Measurements from ENCODE around the gene MTHFR.

DNA sequence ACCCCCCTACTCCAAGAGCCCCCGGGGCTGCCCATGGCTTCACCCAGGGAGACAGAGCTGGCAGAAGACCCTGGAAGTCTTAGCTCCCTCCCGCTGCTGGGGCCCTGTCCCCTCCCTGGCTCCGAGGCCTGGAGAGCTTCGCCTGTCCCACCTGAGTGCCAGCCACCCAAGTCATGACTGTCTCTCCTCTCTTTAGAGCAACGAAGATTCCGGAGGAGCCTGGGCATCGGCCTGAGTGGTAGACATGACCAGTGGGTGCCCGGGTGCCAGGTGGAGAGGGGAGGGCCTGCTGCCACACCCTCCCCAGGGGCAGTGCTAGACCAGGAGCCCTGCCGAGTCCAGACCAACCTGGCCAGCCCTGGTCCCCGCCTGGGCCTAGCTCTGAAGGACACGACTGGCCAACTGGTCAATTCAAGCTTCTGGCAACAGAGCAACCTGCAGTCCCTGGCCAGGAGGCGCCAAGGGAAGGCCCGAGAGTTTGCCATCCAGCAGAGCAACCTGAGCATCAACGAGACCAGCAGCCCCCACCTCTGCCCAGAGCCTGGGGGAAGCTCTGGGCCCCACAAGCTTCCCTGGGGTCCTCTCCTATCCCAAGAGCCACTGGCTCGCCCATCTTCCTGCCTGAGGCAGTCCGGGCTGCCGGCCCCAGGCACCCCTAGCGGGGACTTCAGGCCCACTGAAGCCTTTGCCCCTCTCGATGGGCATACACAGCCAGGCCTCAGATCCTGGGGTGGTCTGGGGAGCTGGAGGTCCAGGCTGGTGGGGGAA is 39.9 kb downstream of the MTHFR start:
- TF ChIP-seq POLR2A (IDR thresholded peaks at IDR 0.05) (no peak), POLR2AphosphoS5 (IDR thresholded peaks at IDR 0.05) (no peak)
- TF ChIP-seq, protein P1, sequence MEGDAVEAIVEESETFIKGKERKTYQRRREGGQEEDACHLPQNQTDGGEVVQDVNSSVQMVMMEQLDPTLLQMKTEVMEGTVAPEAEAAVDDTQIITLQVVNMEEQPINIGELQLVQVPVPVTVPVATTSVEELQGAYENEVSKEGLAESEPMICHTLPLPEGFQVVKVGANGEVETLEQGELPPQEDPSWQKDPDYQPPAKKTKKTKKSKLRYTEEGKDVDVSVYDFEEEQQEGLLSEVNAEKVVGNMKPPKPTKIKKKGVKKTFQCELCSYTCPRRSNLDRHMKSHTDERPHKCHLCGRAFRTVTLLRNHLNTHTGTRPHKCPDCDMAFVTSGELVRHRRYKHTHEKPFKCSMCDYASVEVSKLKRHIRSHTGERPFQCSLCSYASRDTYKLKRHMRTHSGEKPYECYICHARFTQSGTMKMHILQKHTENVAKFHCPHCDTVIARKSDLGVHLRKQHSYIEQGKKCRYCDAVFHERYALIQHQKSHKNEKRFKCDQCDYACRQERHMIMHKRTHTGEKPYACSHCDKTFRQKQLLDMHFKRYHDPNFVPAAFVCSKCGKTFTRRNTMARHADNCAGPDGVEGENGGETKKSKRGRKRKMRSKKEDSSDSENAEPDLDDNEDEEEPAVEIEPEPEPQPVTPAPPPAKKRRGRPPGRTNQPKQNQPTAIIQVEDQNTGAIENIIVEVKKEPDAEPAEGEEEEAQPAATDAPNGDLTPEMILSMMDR (IDR thresholded peaks at IDR 0.05): no peak

All from suprapubic skin (tissue), 4 donors.